ENCODE measurements around the gene NDUFS3. TPM values are rescaled to one million over a fixed set of nuclear protein-coding genes. Genes with fewer than 3 reads are reported as not detected.
"Not testable (repeated sequence)": the region's sequence is repeated elsewhere in the genome, so short reads cannot be mapped to it uniquely, and the experiment has no call there.

The NDUFS3 gene
- total RNA-seq, 1 experiment from 2014 or later, result 104 TPM

DNA sequence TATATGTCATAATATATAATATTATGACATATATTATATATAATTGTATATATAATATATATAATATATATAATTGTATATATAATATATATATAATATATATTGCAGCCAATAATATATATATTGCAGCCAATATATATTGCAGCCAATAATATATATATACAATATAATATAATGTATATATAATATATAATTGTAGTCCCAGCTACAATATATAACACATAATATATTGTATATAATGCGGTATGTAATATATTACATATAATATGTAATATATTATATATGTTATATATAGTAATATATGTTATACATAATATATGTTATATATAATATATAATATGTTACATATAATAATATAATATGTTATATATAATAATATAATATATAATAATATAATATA, 20.2 kb upstream of the NDUFS3 start:
- no peak for DNase-seq (ENCODE audit: low read depth)

DNA sequence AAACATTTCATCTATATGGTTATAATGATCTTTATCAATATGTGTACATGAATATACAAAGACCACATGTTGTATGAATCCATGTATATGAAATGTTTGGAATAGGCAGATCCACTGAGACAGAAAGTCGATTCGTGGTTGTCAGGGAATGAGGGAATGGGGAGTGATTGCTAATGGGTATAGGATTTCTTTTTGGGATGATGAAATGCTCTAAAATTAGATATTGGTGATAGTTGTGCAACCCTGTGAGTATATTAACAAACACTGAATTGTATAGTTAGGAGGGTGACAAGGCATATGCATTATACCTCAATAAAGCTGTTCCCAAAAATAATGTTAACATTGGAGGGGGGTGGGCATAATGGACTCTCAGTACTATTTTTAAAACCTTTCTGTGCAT, 18.4 kb upstream of the NDUFS3 start:
- no peak for DNase-seq (ENCODE audit: low read depth)

DNA sequence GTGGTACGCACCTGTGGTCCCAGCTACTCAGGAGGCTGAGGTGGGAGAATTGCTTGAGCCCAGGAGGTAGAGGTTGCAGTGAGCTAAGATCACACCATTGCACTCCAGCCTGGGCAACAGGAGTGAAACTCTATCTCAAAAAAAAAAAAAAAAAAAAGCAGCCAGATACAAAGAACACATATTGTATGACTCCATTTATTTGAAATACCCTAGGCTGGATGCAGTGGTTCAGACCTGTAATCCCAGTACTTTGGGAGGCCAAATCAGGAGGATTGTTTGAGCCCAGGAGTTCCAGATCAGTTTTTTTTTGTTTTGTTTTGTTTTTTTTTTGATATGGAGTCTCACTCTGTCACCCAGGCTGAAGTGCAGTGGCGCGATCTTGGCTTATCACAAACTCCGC, 16.5 kb upstream of the NDUFS3 start:
- not testable (repeated sequence) for DNase-seq (ENCODE audit: low read depth)

DNA sequence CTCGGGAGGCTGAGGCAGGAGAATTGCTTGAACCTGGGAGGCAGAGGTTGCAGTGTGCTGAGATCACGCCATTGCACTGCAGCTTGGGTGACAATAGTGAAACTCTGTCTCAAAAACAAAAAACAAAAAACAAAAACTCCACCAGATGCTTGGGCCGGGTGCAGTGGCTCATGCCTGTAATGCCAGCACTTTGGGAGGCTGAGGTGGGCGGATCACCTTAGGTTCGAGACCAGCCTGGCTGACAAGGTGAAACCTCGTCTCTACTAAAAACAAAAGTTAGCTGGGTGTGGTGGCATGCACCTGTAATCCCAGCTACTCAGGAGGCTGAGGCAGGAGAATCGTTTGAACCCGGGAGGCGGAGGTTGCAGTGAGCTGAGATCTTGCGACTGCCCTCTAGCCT, 14.5 kb upstream of the NDUFS3 start:
- not testable (repeated sequence) for DNase-seq (ENCODE audit: low read depth)

DNA sequence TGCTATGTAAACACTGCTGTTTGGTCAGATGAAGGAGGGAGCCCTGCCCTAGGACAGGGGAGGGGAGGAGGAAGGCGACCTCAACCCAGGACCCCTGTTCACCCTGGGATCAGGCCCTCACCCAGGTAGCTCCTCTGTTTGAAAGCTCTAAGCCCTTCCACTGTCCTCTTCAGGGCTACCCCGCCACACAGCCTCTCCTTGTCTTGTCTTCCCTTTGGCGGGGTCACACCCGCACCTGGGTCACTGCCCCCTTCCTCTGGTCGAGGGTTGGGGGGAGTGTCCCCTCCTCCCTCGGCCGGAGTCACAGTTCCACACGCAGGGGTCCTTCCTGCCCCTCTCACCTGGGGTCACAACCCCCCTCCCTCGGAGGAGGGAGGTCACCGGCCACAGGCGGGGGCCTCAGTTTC, 13.9 kb upstream of the NDUFS3 start:
- no peak for DNase-seq (ENCODE audit: low read depth)

DNA sequence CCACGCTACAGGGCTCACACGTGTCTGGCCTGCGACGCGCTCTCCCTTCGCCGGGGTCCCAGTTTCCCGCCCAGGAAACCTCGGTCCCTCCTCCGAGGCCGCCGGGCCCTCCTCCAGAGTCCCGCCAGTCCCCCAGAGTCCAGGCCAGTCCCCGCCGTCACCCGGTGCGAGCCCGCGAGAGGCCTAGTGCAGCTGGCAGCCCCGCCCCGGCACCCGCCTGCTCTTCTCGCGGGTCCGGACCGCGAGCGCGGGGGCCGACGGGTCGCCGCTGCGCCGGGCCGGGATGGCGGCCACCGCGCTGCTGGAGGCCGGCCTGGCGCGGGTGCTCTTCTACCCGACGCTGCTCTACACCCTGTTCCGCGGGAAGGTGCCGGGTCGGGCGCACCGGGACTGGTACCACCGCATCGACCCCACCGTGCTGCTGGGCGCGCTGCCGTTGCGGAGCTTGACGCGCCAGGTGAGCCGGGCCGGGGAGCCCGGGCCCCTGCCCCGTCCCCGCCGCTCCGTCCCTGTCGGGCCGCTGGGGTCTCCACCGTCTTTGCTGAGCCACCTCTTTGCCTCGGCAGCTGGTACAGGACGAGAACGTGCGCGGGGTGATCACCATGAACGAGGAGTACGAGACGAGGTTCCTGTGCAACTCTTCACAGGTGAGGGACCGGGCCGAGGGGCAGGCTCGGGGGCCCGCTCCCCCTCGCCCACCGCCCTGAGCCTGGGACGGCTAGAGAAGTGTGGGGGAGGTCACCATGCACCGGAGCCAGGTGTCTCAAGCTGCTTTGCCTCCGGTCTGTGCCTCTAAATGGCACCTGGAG, 13.3 kb upstream of the NDUFS3 start, which contains the start of gene PTPMT1:
Gene PTPMT1 (plus strand): TSS at position 260 of the 809 bp plus-strand sequence. CDS start 24 bp downstream, at position 284.
- peak; percentile 63 for DNase-seq (ENCODE audit: low read depth)

DNA sequence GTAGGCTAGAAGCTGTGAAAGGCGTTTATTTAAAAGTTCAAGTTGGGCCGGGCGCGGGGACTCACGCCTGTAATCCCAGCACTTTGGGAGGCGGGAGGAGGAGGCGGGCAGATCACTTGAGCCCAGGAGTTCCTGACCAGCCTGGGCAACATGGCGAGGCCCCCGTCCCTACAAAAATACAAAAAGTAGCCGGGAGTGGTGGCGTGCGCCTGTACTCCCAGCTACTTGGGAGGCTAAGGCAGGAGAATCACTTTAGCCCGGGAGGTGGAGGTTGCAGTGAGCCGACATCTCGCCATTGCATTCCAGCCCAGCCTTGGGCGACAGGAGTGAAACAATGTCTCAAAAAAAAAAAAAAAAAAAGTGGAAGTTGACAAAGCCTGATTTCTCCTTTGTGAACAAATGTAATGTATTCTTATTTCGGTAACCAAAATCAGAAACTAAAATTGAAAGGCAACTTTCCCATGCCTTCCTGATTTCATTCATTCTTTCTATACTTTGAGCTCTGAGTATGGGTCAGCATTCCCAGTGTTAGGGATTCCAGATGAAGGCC, 12.7 kb upstream of the NDUFS3 start:
- no peak for DNase-seq (ENCODE audit: low read depth)

DNA sequence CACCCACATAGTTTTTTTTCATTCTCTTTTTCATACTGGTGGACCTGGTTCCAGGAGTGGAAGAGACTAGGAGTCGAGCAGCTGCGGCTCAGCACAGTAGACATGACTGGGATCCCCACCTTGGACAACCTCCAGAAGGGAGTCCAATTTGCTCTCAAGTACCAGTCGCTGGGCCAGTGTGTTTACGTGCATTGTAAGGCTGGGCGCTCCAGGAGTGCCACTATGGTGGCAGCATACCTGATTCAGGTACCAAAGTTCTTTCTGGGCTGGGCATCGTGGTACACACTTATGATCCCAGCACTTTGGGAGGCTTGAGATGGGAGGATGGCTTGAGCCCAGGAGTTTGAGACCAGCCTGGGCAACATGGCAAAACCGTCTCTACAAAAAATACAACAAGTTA, 9.2 kb upstream of the NDUFS3 start:
- DNase-seq (ENCODE audit: low read depth), result no peak

DNA sequence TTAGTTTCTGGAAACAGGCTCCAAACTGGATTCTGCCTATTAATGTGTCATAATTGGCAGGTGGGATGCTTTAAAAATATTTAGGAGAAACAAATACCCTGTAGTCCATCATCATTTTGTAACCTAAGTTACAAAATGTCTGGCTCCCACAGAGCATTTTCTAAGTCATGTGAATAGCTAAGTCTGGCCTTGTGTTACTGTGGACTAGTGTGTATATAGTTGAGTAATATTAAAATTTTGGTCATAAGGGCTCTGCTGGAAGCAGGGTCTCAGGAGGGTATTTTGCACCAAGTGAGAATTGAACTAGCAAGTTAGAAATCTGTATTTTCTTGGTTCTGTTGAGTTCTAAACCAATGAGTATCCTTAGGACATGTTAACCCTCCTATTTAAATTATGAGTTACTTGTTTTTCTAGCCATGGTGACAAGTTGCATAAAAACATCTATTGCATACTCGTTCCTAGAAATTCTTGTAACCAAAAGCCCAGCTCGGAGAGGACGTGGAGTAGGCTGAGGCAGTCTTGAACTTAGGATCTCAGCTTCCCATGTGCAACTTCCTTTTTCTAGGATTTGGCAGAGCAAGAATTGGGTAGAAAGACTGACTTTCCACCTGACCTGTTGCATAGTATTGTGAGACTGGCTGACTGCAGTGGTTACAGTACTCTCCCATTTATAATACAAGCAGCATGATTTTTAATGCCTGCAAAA, 8.1 kb upstream of the NDUFS3 start:
- DNase-seq (ENCODE audit: low read depth), result no peak

DNA sequence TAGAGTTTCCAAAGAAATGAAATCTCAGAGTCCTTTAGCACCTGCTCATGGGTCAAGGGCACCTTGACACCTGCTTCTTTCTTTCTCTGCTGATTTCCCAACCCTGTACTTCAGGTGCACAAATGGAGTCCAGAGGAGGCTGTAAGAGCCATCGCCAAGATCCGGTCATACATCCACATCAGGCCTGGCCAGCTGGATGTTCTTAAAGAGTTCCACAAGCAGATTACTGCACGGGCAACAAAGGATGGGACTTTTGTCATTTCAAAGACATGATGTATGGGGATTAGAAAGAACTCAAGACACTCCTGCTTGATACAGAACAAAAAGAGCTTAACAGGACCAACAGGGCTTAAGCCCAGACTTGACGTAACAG, 7.5 kb upstream of the NDUFS3 start:
- no peak for DNase-seq (ENCODE audit: low read depth)

DNA sequence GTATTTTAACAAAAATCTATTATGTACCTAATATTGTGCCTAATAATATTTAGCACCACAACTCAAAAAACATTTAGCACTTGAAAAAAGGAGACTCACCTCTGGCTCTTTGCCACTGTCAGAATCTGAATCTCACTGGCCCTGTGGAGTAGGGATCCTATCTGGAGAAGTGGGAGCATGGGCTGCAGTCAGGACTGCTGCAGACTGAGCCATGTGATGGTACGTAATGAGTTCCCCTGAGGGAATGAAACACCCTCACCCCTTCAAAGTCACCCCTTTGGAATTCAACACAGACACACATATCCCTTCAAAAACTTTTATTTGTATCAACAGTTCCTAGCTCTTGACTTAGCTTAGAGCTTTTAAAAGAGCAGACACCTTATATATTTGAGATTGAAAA, 7.0 kb upstream of the NDUFS3 start:
- peak; percentile 59 for DNase-seq (ENCODE audit: low read depth)

DNA sequence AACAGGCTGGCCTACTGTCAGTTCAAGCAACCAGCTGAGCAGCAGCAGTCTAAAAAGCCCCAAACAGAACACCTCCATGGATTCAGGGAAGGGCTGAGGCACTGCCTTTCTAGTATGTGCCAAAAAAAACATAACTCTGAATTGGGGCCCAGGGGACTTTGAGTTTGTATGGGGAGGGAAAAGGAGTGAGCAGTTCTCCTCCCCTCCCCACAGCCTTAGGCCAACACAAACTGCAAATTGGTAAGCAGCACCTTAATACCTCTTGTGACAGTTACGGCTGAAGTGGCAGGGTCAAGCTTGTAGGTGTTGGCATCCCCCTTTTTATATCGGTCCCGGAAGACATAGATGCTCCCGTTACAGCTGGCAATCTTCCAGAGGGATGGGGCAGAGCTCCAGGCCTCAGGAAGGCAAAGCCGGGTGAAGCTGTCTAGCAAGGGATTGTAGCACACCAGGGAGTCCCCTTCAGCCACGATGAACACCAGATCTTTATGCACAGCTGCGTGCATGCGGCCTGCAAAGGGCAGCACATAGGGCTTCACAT, 6.1 kb upstream of the NDUFS3 start:
- DNase-seq (ENCODE audit: low read depth), result peak; percentile 46

DNA sequence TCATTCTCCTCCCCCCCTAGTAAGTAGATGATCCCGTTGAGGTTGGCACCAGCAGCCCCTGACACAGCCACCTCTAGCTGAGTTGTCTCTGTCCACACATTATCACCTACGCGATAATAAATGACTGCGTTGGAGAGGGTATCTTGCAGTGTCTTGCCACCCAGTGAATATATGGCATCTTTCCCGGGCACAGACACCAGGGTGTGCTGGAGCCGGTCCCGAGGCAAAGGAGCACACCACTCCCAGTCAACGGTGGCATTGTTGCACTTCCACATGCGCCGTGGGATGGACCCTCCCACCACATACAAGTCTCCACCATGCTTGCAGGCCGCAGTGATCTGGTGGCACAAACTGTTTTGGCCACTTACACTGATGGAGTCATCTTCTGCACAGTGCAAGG, 5.6 kb upstream of the NDUFS3 start:
- DNase-seq (ENCODE audit: low read depth), result no peak

DNA sequence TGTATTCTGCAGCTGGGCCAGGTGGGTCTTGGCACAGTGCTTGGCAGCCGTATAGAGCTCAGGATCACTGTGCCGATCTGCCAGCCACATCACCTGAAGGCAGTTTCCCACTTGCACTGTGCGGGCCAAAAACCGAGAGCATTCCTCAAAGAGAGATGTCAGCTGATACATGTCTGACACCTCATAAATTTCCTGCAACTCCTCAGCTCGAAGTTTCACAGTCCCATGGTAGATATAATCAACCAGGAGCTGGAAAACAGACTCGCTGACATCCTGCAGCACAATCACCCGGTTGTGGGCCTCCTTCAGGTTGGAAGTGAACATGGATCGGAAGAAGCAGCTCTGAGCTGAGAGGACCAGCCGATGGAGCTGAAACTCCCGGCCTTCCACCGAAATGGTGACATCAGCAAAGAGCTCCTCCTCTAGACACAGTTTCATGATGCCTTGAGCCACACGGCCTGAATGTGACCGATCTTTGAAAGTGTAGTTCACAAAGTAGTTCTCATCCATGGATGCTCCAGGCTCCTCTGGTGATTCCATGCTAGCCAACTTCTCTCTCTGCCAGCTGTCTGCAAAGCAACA, 1.3 kb upstream of the NDUFS3 start:
- no peak for DNase-seq (ENCODE audit: low read depth)

DNA sequence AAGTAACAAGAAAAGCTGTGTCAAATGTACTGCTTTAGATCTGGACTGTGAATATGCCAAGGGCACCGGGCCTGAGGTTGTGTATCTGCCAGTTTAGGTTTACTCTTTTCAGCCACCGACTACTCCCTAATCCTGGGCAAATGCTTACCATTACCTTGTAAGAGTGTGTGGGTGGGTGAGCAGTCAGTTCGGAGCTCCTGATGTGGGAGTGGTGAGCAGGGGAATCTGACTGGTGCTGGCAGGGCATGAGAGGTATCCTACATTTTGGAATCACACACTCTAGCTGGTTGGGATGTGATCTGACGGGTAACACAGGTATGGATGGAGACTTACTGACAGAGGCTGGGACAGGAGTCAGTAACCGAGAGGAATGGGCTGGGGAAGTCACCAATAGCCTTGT, 5.0 kb downstream of the NDUFS3 start:
- no peak for DNase-seq (ENCODE audit: low read depth)

DNA sequence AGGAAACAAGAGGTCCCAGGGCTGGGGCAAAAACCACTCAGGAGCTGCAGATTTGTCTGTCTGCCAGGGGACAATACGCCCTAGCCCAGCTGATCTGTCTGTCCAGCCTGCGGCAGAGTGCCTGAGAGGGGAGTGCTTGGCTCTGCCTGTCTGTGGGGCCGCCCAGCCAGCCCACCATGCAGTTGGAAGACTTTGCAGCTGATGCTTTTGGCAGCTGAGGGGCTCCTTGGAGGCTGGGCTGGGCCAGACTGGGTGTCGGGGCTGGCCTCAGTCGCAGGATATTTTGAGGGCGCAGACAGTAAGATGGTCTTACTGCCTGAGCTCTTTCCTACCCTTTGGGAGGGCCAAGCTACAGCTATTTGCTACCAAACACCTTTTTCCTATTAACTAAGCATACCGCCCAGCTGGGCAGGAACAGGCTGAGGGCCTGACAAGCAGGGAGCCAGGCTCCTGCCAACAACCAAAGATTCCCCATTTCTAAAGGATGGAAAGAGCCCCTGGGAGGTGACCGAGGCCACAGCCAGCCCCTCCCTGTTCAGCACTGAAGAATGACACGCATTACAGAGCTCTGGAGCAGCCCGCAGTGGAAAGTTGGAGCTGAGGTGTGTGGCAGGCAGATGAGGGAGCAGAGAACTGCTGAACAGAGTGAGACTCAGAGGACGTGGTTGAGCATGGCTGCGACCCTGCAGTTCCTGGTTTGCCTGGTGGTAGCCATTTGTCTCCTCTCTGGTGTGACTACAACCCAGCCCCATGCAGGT, 7.4 kb downstream of the NDUFS3 start, which contains the start of gene FAM180B:
Gene FAM180B (plus strand): TSS at position 581 of the 758 bp plus-strand sequence. CDS start 91 bp downstream, at position 672.
- no peak for DNase-seq (ENCODE audit: low read depth)

DNA sequence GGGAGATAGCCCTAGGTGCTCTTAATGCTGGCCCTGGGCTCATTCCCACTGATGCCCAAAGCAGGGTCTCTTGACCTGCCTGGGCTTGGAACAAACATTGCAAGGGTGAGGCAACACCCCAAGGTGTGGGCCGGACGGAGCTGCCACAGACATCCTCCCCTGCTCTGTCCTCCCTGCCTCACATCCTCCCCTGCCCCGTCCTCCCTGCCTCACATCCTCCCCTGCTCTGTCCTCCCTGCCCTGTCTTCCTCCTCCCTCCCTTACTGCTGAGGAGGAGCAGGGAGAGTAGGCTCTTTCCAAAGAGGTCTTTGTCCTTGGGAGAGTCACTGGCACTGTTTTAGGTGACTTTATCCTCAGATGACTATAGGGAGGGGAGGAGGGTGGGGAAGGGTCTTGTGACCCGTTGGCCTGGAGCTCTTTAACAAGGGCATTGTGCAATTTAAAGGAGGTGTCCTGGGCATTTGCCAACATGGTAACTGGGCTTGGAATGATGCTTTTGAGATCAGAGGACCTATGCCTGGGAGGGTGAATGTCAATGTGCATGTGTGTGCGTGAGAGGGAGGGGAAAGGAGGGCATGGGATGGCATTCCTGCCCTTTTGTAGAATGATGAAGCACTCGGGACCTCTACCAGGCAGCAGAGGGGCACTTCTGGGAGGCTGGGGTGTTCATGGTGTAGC, 8.3 kb downstream of the NDUFS3 start:
- DNase-seq (ENCODE audit: low read depth), result no peak

DNA sequence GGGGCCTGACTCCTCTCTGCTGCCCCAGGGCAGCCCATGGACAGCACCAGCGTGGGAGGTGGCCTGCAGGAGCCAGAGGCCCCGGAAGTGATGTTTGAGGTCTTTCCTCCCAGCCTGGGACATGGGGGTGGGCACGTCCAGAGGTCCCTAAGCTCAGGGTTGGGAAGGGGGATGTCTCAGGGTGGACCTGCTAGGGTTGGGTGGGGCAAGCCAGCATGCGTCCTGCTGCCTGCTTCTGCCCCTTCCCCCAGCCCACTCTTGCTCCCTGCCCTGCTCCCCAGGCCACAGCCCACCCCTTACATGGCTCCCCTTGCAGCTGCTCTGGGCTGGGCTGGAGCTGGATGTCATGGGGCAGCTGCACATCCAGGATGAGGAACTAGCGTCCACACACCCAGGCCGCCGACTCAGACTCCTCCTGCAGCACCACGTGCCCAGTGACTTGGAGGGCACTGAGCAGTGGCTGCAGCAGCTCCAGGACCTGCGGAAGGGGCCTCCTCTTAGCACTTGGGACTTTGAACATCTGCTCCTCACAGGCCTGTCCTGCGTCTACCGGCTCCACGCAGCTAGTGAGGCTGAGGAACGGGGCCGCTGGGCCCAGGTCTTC, 9.0 kb downstream of the NDUFS3 start:
- peak; percentile 29 for DNase-seq (ENCODE audit: low read depth)

DNA sequence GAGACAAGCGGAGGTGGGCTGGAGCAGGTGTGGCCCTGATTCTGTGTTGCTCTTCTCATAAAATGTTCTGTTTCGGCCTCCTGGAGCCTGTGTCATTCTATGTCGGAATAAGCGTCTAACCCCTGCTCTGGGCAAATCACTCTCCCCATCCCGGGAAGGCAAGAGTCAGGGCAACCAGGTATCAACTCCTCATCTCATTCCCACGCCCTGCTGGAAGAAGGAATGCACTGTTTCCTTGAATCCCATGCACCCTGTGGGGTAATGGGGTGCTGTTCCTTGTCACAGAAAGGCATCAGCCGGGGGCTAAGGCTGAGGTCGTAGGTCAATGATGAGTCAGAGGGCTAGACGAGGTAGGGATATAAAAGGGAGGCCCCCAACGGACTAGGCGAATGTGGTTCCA, 10.2 kb downstream of the NDUFS3 start:
- DNase-seq (ENCODE audit: low read depth), result no peak

DNA sequence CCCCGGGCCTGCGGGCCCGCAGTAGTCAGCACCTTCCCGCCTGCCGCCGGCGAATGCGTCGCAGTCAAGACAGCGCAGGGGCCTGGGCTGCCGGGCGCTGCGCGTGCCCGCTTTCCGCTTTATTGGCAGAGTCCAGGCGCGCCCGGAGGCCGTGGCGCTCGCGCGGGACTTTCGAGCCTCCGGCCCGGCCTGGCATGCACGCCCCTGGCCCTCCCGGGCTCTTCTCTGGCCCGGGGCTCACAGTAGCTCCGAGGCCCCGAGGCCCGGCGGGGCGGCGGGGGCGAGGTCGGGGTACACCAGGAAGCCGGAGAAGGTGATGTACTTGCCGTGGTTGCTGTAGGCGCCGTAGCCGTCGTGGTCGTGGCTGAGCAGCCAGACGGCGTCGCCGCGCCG, 10.7 kb downstream of the NDUFS3 start:
- DNase-seq (ENCODE audit: low read depth), result no peak

Measured in LHCN-M2 (cell line).